GM21825 (cell line): ENCODE measurements around the gene FHIT.

Experiments used
- ATAC-seq: cut with Tn5 transposase; IDR thresholded peaks from one replicate; pipeline ENCODE4 v1.9.1; 2021; ENCODE audit warnings: mild to moderate bottlenecking, moderate library complexity; ENCODE audit not compliant: unreplicated experiment

FHIT gene

DNA sequence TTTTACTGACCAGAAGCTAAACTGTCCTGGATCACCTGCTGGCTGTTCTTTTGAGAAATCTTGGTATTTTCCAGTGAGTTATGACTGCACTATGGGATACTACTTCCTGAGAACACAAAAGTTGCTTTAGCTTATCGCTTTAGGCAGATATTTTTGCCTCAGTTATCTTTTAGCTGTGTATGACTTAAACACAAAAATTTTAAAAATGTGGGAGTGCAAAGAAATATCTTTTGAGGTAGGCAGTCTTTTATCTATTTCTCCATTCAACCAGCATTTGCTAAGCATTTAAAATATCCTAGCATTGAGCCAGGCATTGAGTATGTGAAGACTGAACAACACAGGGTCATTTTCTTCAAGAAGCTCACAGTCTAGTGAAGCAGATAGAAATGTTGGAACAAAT, 981.9 kb downstream of the FHIT start:
- ATAC-seq: no peak

DNA sequence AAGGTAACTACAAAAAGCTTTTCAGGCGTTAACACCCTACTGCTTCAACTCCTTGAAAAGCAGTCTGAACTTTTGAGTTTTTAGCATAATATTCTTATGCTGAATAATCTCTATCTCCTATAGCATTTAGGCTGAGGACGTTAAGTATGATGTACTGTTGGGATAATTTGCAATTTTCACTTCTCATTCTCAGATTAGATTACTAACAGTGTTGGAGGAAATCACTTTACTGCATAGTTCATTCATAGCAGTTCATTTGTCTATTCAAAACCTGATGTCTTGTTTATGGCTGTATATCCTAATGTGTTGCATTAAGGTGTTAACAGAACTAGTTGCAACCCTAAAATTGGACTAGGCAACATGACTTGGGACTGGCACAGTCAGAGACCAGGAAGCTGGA, 983.1 kb downstream of the FHIT start:
- ATAC-seq: no peak

DNA sequence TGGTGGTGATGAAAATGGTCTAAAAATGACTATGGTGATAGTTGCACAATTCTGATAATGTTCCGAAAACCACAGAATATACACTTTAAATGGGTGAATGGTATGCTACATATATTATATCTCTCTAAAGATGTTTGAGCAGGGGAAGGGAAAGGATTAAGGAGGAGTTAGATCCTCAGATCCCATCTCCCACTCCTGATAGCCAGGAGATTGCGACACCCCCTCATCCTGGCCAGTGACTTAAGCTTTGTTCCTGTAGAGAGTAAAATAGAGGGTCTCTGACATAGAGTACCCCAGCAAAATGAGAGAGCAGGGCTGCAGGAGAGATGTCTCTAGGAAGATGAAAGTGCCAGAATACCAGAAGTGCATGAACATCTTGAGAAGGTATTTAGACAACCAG, 984.8 kb downstream of the FHIT start:
- no peak for ATAC-seq

DNA sequence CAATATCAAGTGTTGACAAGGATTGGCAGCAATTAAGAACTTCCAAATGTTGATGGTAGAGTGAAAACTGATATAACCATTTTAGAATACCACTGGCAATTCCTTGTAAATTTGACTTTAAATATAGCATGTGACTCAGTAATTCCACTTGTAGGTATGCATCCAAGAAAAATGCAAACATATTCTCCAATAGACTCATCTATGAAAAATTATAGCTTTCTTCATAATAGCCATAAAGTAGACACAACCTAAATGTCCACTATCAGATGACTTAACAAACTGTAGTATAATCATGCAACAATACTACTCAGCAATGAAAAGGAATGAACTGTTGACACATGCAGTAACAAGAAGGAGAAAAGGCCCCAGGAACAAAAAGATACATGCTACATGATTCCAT, 988.1 kb downstream of the FHIT start:
- no peak for ATAC-seq

DNA sequence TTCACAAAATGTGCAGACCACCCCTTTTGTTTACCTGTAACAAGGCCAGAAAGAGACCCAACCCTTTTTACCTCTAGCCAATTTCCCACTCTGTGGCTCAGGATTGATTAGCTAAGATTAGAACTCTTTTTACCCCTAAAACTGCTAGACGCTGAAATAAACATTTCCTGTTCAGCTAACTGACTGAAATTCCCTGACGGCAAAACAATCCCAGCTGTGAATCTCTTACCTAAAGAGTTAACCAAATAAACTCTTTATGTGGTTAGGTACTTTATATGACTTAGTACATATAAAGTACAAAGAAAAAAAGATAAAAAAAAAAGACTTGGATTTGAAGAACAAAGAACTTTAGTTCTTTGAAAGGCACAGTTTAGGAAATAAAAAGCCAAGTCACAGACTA, 988.7 kb downstream of the FHIT start:
- ATAC-seq: no peak

DNA sequence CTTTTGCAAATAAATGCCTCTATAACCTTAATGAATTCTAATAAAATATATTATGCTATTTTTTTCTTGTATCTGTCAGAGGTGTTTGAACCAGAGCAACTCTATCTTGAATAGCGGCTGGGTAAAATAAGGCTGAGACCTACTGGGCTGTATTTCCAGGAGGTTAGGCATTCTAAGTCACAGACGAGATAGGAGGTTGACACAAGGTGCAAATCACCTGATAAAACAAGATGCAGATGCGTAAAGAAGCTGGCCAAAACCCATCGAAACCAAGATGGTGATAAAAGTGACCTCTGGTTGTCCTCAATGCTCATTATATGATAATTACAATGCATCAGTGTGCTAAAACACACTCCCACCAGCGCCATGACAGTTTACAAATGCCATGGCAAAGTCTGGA, 990.7 kb downstream of the FHIT start:
- no peak for ATAC-seq

DNA sequence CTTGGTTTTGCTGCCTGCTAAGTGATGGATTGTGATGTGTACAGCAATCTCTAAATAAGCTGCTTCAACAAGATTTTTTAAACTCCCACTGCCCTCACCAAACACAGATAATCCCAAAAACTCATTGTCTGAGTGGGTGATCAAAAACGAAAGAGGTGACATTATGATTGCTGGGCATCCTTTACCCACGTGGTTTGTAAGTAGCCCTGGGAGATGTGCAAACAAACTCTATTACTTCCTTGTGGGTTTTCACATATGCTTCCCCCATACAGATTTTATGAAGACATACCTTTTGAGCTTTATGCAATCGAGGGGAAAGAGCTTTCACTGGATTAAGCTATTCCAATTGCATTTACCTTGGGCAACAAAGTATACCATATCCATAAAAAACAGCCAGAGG, 1000.4 kb downstream of the FHIT start:
- ATAC-seq: no peak

DNA sequence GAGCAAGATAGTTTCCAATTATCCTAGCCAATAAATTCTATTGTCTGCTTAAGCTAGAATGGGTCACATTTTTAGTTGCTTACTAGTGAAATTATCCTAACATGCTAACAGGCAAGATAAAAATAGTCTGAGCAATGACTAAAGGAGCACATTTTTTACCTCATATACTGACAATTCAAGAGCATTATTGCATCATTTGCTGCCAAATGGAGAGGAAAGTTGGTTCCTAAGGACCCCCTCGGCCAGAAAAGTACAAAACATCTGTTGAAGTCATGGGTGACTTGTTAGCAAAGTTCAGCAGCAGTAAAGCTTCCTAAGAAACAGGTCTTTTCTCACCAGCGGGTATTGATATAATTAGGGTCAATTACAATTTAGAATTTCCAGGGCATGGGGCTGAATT, 1001.0 kb downstream of the FHIT start:
- ATAC-seq: no peak

DNA sequence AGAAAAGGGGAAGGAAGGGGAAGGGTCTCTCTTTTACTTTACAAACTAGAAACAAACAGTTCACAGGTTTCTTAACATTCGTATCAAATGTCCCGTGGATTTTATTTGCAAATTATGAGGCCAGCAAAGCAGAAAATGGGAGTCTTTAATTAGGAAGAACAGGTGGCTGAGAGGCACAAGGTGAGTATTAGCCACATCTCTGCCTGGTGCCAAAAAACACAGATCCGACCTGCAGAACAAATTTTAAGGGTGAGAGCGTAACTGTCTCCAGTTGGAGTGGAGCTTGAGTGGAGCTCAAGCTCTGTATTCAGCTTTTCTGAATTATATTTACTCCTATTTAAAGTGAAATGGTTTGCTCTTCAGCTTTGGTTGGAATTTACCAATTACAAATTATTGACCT, 1004.9 kb downstream of the FHIT start:
- ATAC-seq: no peak

DNA sequence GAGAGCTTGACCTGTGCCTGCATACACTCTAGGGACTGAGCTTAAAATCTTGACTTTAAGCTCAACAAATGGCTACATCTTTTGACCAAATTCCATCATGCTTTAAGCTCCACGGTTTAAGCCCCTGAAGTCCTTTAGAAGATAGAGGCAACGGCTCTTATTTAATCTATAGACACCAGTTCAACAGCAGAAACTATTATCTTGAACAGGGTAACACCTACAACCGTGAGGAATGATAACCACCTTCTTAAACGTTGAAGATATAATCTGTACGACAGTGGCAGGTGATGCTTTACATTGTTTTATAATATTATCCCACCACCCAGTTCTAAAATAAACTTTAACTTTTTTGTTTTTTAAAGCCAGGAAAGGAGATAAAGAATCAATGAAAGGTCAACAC, 1007.8 kb downstream of the FHIT start:
- ATAC-seq: no peak

DNA sequence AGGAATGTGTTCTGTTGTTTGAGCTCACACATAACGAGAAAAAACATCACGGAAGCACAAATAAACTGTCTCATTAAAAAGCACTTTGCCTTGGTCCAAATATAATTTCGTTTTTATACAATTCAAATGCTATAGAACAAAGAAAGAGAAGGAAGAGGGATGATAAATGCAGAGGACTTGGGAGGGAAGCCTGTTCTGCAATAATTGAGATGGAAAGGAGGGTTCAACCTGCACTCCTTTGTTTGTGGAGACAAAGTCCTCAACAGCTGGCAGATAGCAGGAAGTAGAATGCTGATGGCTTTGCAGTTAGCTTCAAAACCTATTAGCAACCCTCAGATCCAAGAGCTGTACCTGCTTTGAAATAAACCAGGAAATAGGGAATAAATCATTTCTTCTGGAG, 1010.8 kb downstream of the FHIT start:
- no peak for ATAC-seq

DNA sequence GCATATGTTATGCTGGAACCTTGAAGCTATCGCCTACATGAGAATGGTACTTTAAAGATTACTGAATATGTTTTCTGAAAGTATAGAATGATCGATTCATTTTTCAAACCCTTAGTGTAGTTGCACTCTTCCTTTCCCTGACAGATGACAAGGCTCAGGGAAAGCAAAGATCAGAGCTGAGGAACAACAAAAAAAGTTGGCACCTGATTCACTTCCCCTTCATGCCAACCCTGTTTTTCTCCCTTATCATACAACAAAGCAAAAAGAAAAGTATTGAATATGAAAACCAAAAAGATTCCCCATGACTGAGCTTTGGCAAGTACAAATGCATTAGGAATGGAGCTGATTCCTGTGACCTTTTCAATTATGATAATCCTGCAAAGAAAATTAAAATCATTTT, 1012.7 kb downstream of the FHIT start:
- no peak for ATAC-seq

DNA sequence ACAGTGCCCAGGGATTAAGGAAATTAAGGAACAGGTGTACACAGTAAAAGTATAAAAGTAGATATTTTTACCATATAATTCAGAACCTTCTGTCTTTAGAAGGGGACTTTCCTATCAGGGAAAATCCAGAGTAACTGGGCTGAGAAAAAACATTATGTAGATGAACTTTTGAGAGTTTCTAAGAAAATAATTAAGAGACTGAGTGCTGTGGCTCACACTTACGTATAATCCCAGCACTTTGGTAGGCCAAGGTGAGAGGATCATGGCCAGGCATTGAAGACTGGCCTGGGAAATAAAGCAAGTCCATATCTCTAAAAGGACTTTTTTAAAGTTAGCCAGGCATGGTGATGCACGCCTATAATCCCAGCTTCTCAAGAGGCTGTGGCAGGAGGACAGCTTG, 1021.8 kb downstream of the FHIT start:
- ATAC-seq: no peak

DNA sequence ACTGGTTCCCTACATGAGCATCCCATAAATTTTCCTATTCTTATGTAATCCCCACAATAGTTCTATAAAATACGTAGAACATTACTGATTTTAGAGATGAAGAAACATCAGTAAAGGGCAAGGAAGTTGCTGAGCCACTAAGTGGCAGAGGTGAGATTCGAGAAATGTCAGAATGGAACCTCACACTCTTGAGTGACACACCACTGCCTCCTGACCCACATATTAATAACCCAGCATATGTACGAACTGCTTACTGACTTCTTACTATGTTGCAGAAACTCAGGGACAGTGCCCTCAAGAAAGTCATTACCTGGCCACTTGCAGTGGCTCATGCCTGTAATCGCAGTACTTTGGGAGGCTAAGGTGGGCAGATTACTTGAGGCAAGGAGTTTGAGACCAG, 1022.4 kb downstream of the FHIT start:
- ATAC-seq: no peak

DNA sequence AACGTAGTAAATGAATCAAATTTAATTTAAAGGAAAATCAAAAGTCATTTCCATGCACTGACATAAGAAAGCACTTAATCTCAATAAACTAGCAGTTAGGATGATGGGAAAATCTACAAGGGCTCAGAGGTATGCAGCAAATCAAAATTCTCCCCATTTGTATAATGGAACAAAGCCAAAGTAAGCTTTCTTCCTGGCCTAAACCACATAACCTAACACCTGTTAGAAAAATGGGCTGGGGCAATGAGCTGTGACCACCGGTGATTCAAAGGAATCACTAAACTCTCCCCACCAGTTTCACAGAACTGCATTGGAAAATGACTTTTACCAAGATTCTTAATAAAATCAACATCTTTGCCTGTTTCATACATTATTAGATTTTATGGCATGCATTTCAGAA, 1024.3 kb downstream of the FHIT start:
- ATAC-seq: no peak

DNA sequence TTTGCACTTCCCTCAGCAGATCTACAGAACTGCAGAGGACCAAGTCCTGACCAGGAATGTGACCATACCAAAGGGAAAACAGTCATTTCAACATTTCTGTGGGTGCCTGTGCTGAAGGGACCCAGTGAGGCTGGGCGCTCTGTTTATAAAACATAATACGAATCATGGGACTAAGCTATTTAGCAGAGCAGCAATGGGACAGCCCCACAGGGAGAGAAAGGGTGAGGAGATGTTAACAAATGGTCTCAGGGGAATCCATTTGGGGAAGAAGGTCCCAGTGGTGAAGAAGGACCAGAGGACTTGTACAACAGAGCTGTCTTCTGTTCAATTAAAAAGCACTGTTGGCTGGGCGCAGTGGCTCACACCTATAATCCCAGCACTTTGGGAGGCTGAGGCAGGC, 1025.4 kb downstream of the FHIT start:
- no peak for ATAC-seq

DNA sequence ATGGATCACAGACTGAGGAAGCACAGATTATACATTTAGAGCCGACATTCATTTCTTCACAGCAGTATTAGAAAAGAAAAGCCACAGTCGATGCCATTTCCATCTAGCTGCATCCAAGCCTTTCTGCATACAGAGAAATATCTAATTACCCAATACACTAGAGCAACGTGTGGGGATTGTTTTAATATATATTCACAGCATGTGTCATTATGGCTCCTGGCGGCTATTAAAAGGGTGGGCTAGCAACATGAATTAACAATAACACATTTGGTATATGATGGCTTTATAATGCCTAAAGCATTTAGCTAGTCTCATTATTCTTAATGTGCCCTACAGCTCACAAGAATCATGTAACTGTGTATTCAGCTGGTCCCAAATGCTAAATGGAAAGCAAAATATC, 1030.5 kb downstream of the FHIT start:
- ATAC-seq: no peak

DNA sequence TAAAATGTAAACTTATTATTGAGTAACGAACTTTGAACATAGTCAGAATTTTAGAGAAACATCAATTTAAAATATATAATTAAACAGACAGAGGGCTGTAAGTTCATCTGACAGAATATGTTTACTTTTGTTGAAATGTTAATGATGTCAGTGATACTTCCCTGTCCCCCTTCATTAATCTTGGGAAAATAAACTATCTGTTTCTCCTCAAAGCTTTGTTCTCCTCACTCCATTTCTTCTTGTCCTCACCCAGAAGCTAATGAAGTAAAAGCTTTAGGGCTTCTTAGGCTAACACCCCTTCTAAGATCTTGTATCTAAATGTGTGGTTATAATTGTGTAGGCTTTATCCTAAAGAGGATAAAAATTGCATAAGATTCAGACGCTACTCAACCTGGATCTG, 1031.8 kb downstream of the FHIT start:
- ATAC-seq: no peak

DNA sequence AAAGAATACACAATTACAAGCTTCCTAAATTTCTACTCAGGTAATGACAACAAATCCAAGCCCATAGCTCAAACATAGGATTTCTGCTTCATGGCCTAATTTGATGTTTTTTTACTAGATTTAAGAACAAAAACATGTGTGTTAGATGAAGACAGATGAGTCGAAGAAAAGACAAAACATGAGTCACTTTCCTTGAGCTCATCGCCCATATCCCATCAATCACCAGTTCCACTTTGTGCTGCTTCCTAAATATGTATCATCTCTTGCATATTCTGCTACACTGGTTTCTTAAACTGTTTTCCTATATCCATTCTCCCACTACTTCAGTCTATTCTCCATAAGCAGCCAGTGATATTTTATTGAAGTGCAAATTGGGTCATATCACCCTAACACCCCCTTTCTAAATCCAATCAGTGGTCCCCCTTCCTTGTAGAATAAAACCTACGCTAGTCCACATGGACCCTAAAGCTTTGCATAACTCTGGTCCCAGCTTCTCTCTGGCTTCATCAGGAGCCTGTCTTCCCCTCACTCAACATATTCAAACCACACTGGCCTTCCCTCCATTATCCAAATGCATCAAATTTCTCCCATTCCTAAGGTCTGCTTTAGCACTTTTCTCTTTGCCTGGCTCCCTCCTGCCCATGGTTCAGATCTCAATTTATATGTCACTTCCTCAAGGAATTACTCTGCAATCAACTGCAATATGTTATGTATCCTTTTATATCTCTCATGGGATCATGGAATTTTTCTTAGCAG, 1033.9 kb downstream of the FHIT start:
- no peak for ATAC-seq

DNA sequence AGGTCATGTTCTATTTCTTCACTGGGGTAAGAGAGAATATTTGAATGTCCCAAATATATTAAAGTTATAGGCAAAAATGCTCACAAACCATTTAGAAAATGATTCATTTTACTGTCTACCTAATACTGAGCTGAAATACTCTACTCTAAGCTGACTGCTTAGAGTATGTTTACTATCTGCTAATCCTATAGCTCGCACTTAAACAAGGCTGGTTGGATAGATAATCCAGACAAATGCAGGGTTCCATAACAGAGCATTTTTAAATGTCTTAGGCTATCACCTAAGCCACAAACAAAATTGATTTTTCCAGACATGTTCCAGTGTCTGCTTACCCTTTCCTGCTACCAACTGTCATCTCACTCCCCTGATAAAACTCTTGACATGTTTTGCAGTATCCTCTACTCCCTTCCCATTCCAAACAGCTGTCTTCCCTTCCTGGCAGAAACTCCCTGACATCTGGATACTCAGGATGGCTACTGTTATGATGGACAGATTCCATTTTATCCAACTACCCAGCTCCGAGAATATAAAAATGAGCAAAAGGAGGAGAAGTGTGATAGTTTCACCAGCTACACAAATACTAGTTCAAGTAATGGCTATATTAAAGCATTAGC, 1034.7 kb downstream of the FHIT start:
- no peak for ATAC-seq

DNA sequence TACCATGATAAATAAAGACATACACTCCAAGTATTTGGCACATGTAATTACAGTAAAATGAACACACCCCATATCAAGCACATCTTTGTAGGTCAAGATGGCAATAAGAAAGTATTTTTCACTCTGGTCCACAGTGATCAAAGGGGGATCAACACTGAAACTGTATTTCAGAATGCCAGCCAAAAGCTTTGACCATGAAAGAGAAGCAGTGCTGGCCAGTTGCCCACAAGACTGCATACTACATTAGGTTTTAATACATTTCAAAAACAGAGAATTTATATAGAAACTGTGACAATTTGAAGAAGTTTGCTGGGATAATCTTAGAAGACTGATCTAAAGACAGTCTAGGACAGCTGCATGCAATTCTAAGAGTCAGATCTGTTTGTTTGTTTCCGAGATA, 1035.3 kb downstream of the FHIT start:
- ATAC-seq: no peak

DNA sequence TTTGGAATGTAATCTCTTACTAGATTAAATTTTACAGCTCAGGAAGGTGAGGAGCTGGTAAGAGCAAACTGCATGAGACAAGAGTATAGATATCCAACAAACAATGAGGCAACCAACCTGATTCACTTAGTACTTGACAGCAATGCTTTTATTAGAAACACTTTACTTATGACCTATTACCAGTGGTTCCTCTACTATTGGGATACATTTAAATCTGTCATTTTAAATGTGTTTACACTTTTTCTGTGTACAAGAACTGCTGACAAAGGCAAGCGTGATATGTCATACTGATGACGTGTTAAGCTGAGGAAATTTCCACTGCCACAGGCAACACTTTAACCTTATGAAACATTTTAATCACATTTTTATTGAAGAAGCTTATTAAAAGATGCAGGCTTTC, 1043.3 kb downstream of the FHIT start:
- no peak for ATAC-seq

DNA sequence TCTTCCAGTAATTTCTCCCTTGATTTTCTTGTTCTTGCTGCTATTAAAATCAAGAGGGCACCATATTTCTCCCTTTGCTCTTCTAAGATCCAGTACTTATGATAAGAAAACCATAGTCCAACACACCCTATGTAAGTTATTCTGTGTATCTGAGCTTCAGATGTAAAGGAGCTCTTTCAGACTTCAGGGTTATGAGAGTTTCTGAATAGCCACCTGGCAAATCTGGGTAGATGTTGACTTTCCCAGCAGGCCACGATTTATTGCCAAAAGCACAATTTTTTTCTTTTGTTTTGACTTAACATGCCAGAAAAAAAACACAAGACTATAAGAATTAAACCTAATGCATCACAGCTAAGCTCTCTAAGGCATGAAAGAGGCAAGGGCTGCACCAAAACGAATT, 1045.0 kb downstream of the FHIT start:
- ATAC-seq: no peak
